AG09319 (cell line): ENCODE results near the gene CHTF8.

Experiments used
- DNase-seq: peaks from one replicate; pipeline ENCODE4 v3.0.0-alpha.2; 2010; ENCODE audit warnings: low read depth; ENCODE audit errors: extremely low read depth
- TF ChIP-seq, protein P1 (sequence below): IDR thresholded peaks from 2 replicates; pipeline ENCODE4 v1.5.1; 2011; ENCODE audit warnings: low read depth, mild to moderate bottlenecking, inconsistent platforms, low read length, moderate library complexity

CHTF8 gene

DNA sequence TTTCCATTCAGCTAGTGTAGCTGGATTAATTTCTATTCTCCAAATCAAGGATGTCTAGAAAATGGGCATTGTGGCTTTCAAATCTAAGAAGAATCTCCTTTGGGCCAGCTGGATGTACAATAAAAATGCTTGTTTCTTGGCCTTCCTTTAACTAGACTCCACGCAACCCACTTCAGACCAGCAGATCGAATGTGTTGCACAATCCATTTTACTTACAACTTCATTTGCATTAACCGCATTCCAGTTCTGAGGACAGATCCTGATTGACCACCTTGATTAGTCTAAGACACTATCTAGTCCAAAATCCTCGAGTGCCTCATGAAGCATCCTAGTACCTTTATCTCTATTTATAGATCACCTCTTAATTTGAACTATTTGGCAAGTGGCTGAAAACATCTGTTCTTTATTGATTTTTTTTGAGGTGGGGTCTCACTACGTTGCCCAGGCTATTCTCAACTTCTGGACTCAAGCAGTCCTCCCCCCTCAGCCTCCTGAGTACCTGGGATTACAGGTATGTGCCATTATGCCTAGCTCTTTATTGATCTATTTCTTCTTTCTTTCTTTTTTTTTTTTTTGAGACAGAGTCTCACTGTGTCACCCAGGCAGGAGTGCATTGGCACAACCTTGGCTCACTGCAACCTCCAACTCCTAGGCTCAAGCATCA is 47.2 kb downstream of the CHTF8 start:
- TF ChIP-seq, protein P1, sequence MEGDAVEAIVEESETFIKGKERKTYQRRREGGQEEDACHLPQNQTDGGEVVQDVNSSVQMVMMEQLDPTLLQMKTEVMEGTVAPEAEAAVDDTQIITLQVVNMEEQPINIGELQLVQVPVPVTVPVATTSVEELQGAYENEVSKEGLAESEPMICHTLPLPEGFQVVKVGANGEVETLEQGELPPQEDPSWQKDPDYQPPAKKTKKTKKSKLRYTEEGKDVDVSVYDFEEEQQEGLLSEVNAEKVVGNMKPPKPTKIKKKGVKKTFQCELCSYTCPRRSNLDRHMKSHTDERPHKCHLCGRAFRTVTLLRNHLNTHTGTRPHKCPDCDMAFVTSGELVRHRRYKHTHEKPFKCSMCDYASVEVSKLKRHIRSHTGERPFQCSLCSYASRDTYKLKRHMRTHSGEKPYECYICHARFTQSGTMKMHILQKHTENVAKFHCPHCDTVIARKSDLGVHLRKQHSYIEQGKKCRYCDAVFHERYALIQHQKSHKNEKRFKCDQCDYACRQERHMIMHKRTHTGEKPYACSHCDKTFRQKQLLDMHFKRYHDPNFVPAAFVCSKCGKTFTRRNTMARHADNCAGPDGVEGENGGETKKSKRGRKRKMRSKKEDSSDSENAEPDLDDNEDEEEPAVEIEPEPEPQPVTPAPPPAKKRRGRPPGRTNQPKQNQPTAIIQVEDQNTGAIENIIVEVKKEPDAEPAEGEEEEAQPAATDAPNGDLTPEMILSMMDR, result no peak
- no peak for DNase-seq

DNA sequence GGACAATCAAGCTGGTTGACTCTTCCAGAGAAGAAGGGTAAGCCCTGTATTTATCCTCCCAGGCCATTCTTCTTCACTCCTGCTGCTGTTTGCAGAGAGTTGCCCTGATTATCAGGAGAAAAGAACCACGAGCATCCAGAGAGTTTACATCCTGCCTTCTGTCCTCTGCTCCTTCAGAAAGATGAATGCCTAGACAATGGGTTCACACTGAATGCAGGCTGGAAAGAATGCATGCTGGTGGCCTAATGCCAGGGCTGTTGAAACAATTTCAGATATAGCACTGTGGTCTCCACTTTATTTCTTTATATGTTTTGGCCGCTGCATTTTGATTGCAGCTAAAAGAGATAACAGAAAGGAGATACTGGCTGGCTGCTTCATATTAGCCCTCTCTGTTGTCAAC is 48.1 kb downstream of the CHTF8 start:
- TF ChIP-seq, protein P1, result no peak
- DNase-seq, result no peak

DNA sequence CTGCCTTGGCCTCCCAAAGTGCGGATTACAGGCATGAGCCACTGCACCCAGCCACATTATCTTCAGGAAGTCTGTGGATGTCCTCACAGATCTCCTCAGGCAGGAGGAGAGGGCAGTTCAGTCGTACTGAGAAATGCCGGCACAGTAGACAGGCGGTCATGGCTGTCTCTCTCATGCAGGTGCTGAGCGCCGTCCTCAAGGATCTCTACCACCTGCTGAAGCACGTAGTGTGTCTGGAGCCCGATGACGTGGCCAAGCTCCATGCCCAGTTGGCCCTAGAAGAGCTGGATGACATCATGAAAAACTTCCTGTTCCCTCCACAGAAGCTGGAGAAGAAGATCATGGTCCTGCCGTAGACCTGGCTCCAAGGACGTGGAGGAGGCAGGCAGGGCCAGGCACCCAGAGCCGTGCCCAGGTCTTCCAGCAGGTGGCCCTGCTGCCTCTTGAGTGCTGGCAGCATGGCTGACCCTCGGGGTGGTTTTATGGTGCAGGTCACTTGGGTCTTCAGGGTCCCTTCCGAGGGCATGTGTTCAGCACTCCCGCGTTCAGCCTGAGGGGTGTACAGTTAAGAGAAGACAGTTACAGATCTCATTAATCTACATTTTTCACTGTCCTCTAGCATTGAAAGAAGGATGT is 49.0 kb downstream of the CHTF8 start:
- no peak for DNase-seq
- TF ChIP-seq, protein P1, result no peak

DNA sequence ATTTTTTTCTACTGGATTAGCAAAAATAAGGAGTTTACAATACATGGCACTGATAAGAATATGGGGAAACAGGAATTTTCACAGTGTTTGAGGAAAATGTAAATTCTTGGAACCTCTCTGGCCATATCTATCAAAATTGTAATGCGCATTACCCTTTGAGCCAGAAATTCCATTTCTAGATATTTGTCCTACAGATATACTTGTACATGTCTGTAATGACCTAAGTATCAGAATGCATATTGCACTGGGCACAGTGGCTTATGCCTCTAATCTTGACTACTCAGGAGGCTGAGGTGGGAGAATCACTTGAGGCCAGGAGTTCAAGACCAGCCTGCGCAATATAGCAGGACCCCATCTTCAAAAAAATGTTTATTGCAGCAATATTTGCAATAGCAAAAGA is 52.7 kb downstream of the CHTF8 start:
- DNase-seq, result no peak
- TF ChIP-seq, protein P1, result no peak

DNA sequence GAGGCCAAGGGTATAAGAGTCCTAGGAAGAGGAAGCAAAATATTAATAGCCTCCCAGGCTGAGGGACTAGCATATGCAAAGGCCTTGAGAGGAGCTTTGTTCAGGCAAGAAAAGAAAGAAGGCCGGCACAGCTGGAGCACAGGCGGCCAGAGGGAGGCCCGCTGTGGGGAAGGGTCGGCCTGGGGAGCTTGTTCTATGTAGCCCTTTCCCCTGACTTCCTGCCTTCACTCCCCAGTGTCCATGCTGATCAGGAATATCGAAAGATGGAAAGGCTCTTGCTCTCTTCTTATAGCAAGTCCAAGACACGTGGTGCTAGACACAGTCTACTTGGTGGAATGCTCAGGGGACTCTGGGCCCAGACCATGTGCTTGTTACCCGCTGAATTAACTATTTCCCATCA is 54.3 kb downstream of the CHTF8 start:
- no peak for DNase-seq

DNA sequence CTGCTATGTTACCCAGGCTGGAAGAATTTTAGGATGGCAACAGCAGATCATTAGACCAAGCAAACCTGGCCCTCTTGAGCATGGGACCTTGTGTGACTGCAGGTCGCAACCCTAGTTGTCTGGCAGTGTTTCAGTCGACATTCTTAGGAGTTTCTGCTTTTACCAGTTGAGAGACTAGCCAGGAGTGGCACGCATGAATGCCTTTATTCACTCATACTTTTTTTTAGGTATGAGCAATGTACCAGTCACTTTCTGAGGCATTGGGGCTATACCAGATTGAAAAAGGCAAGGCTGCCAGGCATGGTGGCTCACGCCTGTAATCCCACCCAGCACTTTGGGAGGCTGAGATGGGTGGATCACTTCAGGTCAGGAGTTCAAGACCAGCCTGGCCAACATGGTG is 55.1 kb downstream of the CHTF8 start:
- TF ChIP-seq, protein P1, result no peak
- peak; percentile 12 for DNase-seq

More for the DNA sequence above, 54.3 kb downstream of the CHTF8 start:
- TF ChIP-seq, protein P1, result no peak

DNA sequence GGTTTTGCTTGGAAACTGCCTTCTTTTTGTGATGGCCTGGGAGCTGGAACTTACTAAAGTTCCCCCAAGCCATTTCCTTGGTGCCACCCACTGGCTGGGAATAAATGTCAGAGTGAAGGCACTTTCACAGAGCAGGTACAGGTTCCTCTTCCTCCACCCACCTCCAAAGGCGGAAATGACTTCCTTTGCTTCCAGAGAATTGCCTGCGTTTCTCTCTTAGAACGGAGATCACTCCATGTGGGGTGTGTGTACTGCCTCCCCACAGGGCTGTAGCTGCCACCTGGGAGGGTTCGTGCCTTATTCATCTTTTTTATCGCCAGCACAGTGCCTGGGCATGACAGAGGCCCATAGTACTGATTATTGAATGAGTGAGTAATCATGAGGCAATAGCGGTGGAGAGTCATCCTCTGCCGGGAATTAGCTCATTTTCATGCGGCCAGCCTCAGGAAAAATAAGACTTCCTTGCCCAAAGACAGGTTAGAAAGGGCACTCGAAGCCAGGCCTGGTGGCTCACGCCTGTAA is 59.1 kb downstream of the CHTF8 start:
- TF ChIP-seq, protein P1, result no peak
- peak; percentile 25 for DNase-seq
